Duodenal mucosa (tissue), 2 donors: Measurements from ENCODE around the gene RBM20.
A peak's percentile ranks its signal among the peaks of the same experiment; 100 is the strongest.

ENCODE experiments used
- H3K27ac ChIP-seq: one replicate; pipeline ENCODE4 v1.7.0; 2013; ENCODE audit warnings: low read depth, low read length
- H3K27me3 ChIP-seq, 2 donors: one replicate each; pipeline ENCODE4 v1.7.0; 2013; ENCODE audit warnings: low read length in 2 of 2, control low read depth in 1 of 2; ENCODE audit not compliant: insufficient read depth in 2 of 2, control insufficient read depth in 1 of 2
- H3K36me3 ChIP-seq, 2 donors: one replicate each; pipeline ENCODE4 v1.7.0; 2013; ENCODE audit warnings: low read length in 2 of 2, control low read depth in 1 of 2; ENCODE audit not compliant: insufficient read depth in 2 of 2, control insufficient read depth in 1 of 2
- H3K4me1 ChIP-seq, 2 donors: one replicate each; pipeline ENCODE4 v1.7.0; 2013; ENCODE audit warnings: low read length in 2 of 2, control low read depth in 1 of 2; ENCODE audit not compliant: insufficient read depth in 2 of 2, control insufficient read depth in 1 of 2
- H3K4me3 ChIP-seq, 2 donors: one replicate each; pipeline ENCODE4 v1.7.0; 2013; ENCODE audit warnings: low read length in 2 of 2, low read depth in 1 of 2
- H3K9ac ChIP-seq, 2 donors: one replicate each; pipeline ENCODE4 v1.7.0; 2013; ENCODE audit warnings: low read length in 2 of 2, low read depth in 1 of 2
- H3K9me3 ChIP-seq, 2 donors: one replicate each; pipeline ENCODE4 v1.7.0; 2013; ENCODE audit warnings: low read length in 2 of 2, control low read depth in 1 of 2; ENCODE audit not compliant: control insufficient read depth in 1 of 2

RBM20 gene

DNA sequence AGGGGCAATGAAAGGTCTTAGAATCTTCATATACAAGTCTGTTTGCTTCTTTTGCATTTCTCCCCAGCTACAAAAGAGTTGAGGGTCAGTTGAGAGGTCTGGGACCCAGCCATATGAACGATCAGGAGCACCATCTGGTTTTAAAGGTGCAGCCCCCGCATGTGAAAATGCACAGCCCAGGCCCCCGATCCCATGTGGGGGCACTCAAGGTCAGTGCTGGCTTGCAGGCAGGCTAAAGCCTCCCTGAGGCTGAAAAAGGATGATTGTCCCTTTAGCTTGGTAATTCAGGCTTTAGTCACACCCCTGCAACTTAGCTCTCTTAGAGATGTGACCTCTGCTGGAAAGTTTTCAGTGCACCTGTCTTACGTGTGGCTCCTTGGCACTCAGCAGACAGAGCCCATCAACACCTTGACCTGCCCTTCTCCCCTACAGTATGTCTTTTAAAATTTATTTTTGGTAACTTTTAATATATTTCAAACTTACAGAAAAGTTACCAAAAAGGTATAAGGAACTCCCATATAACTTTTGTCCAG, 147.5 kb downstream of the RBM20 start:
- Histone ChIP-seq H3K27ac (no peak overlapping the region), H3K9ac (no peak overlapping the region), H3K4me3 (no peak overlapping the region), H3K36me3 (no peaks in the 10 kb centered on the region), H3K9me3 (no peaks in the 10 kb centered on the region), H3K27me3 (no peaks in the 10 kb centered on the region), H3K4me1 (peaks cover 10% of the 10 kb centered on the region in 2 donors)

GRCh38 chr10:110792476-110793125, 148.5 kb downstream of the RBM20 start:
- no peaks in the 10 kb centered on the region for H3K36me3 ChIP-seq
- H3K4me3 ChIP-seq: no peak overlapping the region
- H3K4me1 ChIP-seq: peaks cover 10 to 13% of the 10 kb centered on the region in 2 donors
- no peaks in the 10 kb centered on the region for H3K9me3 ChIP-seq
- H3K9ac ChIP-seq: no peak overlapping the region
- H3K27ac ChIP-seq: no peak overlapping the region
- no peaks in the 10 kb centered on the region for H3K27me3 ChIP-seq

- no peaks in the 10 kb centered on the region for H3K27me3 ChIP-seq
- no peak overlapping the region for H3K27ac ChIP-seq
- H3K9me3 ChIP-seq: no peaks in the 10 kb centered on the region
- no peaks in the 10 kb centered on the region for H3K36me3 ChIP-seq
- peaks cover 10 to 13% of the 10 kb centered on the region in 2 donors for H3K4me1 ChIP-seq
- H3K4me3 ChIP-seq: no peak overlapping the region
- no peak overlapping the region for H3K9ac ChIP-seq
Measured at GRCh38 chr10:110793128-110793812, 149.1 kb downstream of the RBM20 start.

DNA sequence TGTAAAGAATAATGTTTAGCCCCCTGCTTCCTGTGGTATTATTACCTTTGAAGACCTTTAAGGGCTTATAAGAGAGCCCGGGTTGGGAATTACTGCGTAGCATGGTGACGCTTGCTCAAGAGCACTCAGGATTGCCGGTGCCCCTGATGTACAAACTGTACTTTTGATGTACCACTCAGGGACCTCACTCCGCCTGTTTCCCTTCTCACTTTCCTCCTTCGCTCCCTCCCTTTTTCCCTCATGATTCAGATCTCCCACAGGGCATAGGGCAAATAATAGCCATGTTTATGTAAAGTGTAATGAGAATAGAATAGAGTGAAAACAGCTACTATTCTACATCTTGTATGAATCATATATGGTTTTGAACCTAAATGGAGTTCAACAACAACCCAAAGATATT, 149.8 kb downstream of the RBM20 start:
- H3K4me1 ChIP-seq: peaks cover 10 to 13% of the 10 kb centered on the region in 2 donors
- no peak overlapping the region for H3K27ac ChIP-seq

GRCh38 chr10:110794808-110795207, 150.7 kb downstream of the RBM20 start:
- Histone ChIP-seq H3K4me1 (peaks cover 10 to 13% of the 10 kb centered on the region in 2 donors), H3K27ac (no peak overlapping the region), H3K36me3 (no peaks in the 10 kb centered on the region), H3K27me3 (no peaks in the 10 kb centered on the region), H3K9me3 (no peaks in the 10 kb centered on the region), H3K4me3 (no peak overlapping the region), H3K9ac (no peak overlapping the region)

More for the DNA sequence above, 149.8 kb downstream of the RBM20 start:
- no peak overlapping the region for H3K4me3 ChIP-seq
- H3K36me3 ChIP-seq: no peaks in the 10 kb centered on the region
- H3K9ac ChIP-seq: no peak overlapping the region
- no peaks in the 10 kb centered on the region for H3K9me3 ChIP-seq
- no peaks in the 10 kb centered on the region for H3K27me3 ChIP-seq

DNA sequence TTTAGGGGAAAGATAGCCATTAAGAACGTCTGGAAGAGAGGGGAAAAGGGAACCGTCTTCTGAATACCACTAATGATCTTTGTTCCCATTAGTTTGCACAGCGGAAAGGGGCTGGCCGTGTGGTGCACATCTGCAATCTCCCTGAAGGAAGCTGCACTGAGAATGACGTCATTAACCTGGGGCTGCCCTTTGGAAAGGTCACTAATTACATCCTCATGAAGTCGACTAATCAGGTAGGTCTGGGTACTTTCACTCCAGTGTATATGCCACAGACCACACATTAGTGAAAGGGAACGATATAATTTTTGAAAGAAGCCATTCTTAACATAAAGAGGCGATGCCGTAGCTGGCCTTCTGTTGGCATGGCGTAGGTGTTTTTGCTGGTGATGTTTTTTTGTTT, 153.3 kb downstream of the RBM20 start:
- no peak overlapping the region for H3K4me3 ChIP-seq
- H3K36me3 ChIP-seq: no peaks in the 10 kb centered on the region
- H3K27ac ChIP-seq: no peak overlapping the region
- H3K9me3 ChIP-seq: no peaks in the 10 kb centered on the region
- H3K27me3 ChIP-seq: no peaks in the 10 kb centered on the region
- H3K9ac ChIP-seq: no peak overlapping the region
- H3K4me1 ChIP-seq: peaks cover 13 to 18% of the 10 kb centered on the region in 2 donors

DNA sequence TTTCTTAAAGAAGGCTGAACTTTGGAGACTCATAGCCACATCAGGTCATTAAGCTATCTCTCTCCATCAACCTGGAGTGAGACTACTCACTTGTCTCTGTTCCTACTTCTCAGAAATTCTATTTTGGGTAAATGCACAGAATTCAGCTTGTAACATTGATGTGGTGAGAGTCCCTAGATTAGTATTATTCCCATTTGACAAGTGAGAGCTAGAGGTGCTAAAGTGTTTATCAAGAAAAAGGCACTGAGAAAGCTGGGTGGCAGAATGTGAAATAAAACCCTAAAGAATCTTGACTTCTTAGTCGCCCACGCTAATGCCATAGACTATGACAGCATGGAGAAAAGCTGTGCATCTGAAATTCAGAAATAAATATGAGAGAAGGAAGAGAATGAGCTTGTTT, 154.2 kb downstream of the RBM20 start:
- Histone ChIP-seq H3K9me3 (no peaks in the 10 kb centered on the region), H3K36me3 (no peaks in the 10 kb centered on the region), H3K27me3 (no peaks in the 10 kb centered on the region), H3K27ac (no peak overlapping the region), H3K4me1 (peaks cover 18 to 20% of the 10 kb centered on the region in 2 donors), H3K9ac (no peak overlapping the region), H3K4me3 (no peak overlapping the region)

DNA sequence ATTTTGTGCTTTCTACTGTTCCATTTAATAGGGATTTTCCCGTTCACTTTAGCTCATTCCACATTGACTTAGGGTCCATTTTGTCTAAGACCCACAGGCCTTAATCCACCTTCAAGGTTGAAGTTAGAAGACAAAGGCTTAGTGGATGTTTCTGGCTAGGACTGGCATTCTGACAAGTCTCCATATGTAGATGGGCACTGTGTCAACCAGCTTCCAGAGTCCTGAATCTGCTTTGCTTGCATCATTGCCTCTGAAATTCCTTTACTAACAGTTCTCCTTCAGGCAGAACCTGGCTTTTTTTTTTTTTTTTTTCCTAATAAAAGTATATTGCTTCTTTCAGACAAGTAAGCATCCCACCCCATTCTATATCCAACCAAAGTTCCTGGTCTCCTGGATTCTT, 158.0 kb downstream of the RBM20 start:
- Histone ChIP-seq H3K4me1 (peaks cover 29 to 40% of the 10 kb centered on the region in 2 donors), H3K9me3 (no peaks in the 10 kb centered on the region), H3K27me3 (no peaks in the 10 kb centered on the region), H3K27ac (no peak overlapping the region), H3K36me3 (no peaks in the 10 kb centered on the region), H3K9ac (no peak overlapping the region), H3K4me3 (no peak overlapping the region)

- Histone ChIP-seq H3K4me1 (peaks cover 29 to 38% of the 10 kb centered on the region in 2 donors), H3K36me3 (no peaks in the 10 kb centered on the region), H3K9ac (peak overlapping the region in 1 of 2 donors; percentile 34), H3K27me3 (no peaks in the 10 kb centered on the region), H3K4me3 (peak overlapping the region in 1 of 2 donors; percentile 33), H3K9me3 (no peaks in the 10 kb centered on the region), H3K27ac (no peak overlapping the region)
Measured at GRCh38 chr10:110802551-110803238, 158.6 kb downstream of the RBM20 start.

DNA sequence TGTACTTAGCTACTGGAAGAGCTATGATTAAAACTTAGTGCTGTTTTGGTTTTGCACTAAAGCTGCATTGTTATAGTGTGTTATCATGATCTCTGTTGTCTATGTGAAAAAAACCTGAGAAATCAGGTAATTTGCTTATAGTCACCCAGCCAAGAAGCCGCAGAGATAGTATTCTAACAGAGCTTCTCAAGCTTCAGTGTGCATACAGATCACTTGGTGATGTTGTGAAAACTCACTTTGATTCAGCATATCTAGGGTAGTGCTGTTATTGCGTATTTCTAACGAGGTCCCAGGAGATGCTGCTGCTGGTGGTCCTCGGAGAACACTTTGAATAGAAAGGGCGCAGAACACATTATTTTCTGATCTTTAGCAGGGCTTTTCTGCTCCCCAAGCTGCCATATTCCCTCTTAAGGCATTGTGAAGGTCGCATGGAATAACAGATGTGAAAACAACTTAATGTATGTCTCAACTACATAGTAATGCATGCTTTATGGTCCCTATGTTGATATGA, 159.2 kb downstream of the RBM20 start:
- Histone ChIP-seq H3K9me3 (no peaks in the 10 kb centered on the region), H3K4me3 (no peak overlapping the region), H3K36me3 (no peaks in the 10 kb centered on the region), H3K4me1 (peaks cover 34 to 42% of the 10 kb centered on the region in 2 donors), H3K27me3 (no peaks in the 10 kb centered on the region), H3K9ac (no peak overlapping the region), H3K27ac (no peak overlapping the region)
